HepG2 (cell line): ENCODE results near the gene ARL14EP. TPM values are rescaled to one million over a fixed set of nuclear protein-coding genes. Genes with fewer than 3 reads are reported as not detected.

Experiments
- ATAC-seq: fragments of 200-7000 bp; cut with Tn5 transposase; 3 replicates; pipeline ENCODE4 v1.9.1; 2020; ENCODE audit warnings: mild to moderate bottlenecking, moderate library complexity
- BruUV-seq: library from RNA; stranded (reverse); fragments of 400-500 nt; replicated peaks from 2 replicates; lab custom pipeline; 2021; lab: Mats Ljungman, UMichigan
- CTCF ChIA-PET: fragments of 300-600 bp; formaldehyde crosslinking; extraction: SDS; loops from one replicate; lab custom pipeline; 2021; ENCODE audit warnings: low total read pairs, inconsistent platforms, low intra/inter-chr PET ratio; lab: Yijun Ruan, JAX
- POLR2A ChIA-PET: fragments of 350-600 bp; sonication (Branson Sonifier 250); formaldehyde crosslinking; loops from one replicate; lab custom pipeline; 2020; ENCODE audit warnings: antibody characterized with exemption, inconsistent platforms; lab: Yijun Ruan, JAX
- DNase-seq: peaks from one replicate; pipeline ENCODE4 v3.0.0-alpha.2; 2015; ENCODE audit warnings: low spot score
- FAIRE-seq: peaks from 3 replicates; lab custom pipeline; 2011; peaks lifted over from hg19 to GRCh38; lab: Jason Lieb, UNC
- H2AFZ ChIP-seq: one replicate; pipeline ENCODE4 v1.6.1; 2011; ENCODE audit warnings: low read length, inconsistent platforms
- H3K27ac ChIP-seq: fragments of 300-600 bp; 3 replicates; pipeline ENCODE4 v1.8.0; 2011; ENCODE audit warnings: mixed run types, mild to moderate bottlenecking, mixed read lengths, low read length, inconsistent platforms; ENCODE audit not compliant: insufficient read depth; ENCODE audit errors: extremely low read length
- H3K27me3 ChIP-seq, 2 experiments: fragments of 200-600 bp in 1 of 2; 2 replicates in 1 of 2; 3 replicates in 1 of 2; pipeline versions ENCODE4 v1.6.0 to v1.8.0; 2011; ENCODE audit warnings: low read length in 2 of 2, mild to moderate bottlenecking in 2 of 2, moderate library complexity in 2 of 2, inconsistent platforms in 1 of 2; ENCODE audit not compliant: insufficient read depth in 2 of 2, control insufficient read depth in 1 of 2
- H3K36me3 ChIP-seq, 2 experiments: fragments of 200-600 bp in 1 of 2; replicated peaks in 1 of 2; 2 replicates in 1 of 2; 3 replicates in 1 of 2; pipeline versions ENCODE4 v1.5.1 to v1.8.0; 2011; ENCODE audit warnings: low read length in 2 of 2, inconsistent platforms in 1 of 2; ENCODE audit not compliant: insufficient read depth in 2 of 2, control insufficient read depth in 1 of 2
- H3K4me1 ChIP-seq: 2 replicates; pipeline ENCODE4 v1.5.1; 2012; ENCODE audit warnings: low read length, inconsistent platforms; ENCODE audit not compliant: insufficient read depth
- H3K4me2 ChIP-seq: 2 replicates; pipeline ENCODE4 v1.6.0; 2011; ENCODE audit warnings: low read depth, low read length, inconsistent platforms
- H3K4me3 ChIP-seq, 3 experiments: fragments of 200-600 bp in 1 of 3; sonication (generic), shearing (Covaris generic) in 1 of 3; replicated peaks in 1 of 3; 2 replicates each; pipeline ENCODE4 v1.5.1; 2011 to 2016; ENCODE audit warnings: low read length in 3 of 3, inconsistent platforms in 2 of 3, low read depth in 2 of 3, mild to moderate bottlenecking in 2 of 3, control low read depth in 1 of 3, mixed read lengths in 1 of 3; ENCODE audit not compliant: insufficient read depth in 1 of 3
- H3K79me2 ChIP-seq: one replicate; pipeline ENCODE4 v1.6.1; 2011; ENCODE audit warnings: low read length, inconsistent platforms; ENCODE audit not compliant: insufficient read depth
- H3K9ac ChIP-seq: 2 replicates; pipeline ENCODE4 v1.6.0; 2011; ENCODE audit warnings: mild to moderate bottlenecking, low read depth, low read length, inconsistent platforms; ENCODE audit not compliant: insufficient read depth
- H3K9me3 ChIP-seq: 2 replicates; pipeline ENCODE4 v1.5.1; 2012; ENCODE audit warnings: mild to moderate bottlenecking, low read length
- H4K20me1 ChIP-seq: 2 replicates; pipeline ENCODE4 v1.6.0; 2011; ENCODE audit warnings: inconsistent platforms, mild to moderate bottlenecking, low read length, moderate library complexity; ENCODE audit not compliant: insufficient read depth
- BCLAF1 ChIP-seq: fragments of 450-650 bp; IDR thresholded peaks from 2 replicates; pipeline ENCODE4 v1.6.1; 2017; ENCODE audit warnings: mild to moderate bottlenecking
- GTF2F1 ChIP-seq: fragments of 150-350 bp; IDR thresholded peaks from 2 replicates; pipeline ENCODE4 v1.6.1; 2014; ENCODE audit warnings: low read length
- JUNB ChIP-seq: sonication (generic); formaldehyde crosslinking; IDR thresholded peaks from 2 replicates; pipeline ENCODE4 v1.8.0; 2022; ENCODE audit warnings: missing genetic modification reagents, mild to moderate bottlenecking, borderline replicate concordance
- MYC ChIP-seq: sonication (generic); formaldehyde crosslinking; IDR thresholded peaks from 2 replicates; pipeline ENCODE4 v1.9.0; 2021; ENCODE audit warnings: missing genetic modification reagents, borderline replicate concordance
- REST ChIP-seq, 2 experiments: IDR thresholded peaks; 2 replicates each; pipeline ENCODE4 v1.6.1; 2011 to 2012; ENCODE audit warnings: low read length in 2 of 2, borderline replicate concordance in 1 of 2, low read depth in 1 of 2, mild to moderate bottlenecking in 1 of 2, moderate library complexity in 1 of 2
- SALL2 ChIP-seq: sonication (generic); formaldehyde crosslinking; IDR thresholded peaks from 2 replicates; pipeline ENCODE4 v1.8.1; 2023; ENCODE audit warnings: mild to moderate bottlenecking, missing genetic modification reagents, inconsistent platforms
- SMARCE1 ChIP-seq: fragments of 450-650 bp; IDR thresholded peaks from 2 replicates; pipeline ENCODE4 v1.6.1; 2017; ENCODE audit warnings: borderline replicate concordance
- SRF ChIP-seq: IDR thresholded peaks from 2 replicates; pipeline ENCODE4 v1.6.1; 2011; ENCODE audit warnings: mild to moderate bottlenecking, low read depth, low read length, moderate library complexity
- ZFX ChIP-seq: sonication (generic); formaldehyde crosslinking; IDR thresholded peaks from 2 replicates; pipeline ENCODE4 v1.4.0; 2020; ENCODE audit warnings: mild to moderate bottlenecking, low read depth, missing genetic modification reagents, moderate library complexity
- WGBS: methylation state at CpG from one replicate; pipeline ENCODE4 v1.1.6; 2017; ENCODE audit warnings: low lambda C conversion rate; 5-methylcytosine and 5-hydroxymethylcytosine counted together
- in situ Hi-C: cut with HindIII; loops from 2 replicates; pipeline ENCODE4 v1.10.0; 2017; ENCODE audit warnings: low pct_unique_long_range_greater_than_20kb; ENCODE audit not compliant: extremely low pct_ligation_motif_present
- intact Hi-C: fragments of 100-400 bp; cut with micrococcal nuclease; formaldehyde crosslinking; loops from one replicate; pipeline ENCODE4 v1.10.0; 2022; ENCODE audit not compliant: unreplicated experiment
- polyA plus RNA-seq, 8 experiments: library from polyadenylated mRNA; depleted of rRNA in 3 of 8; stranded (reverse) in 7 of 8; unstranded in 1 of 8; fragments of >200 nt; fragmentation: Illumina TruSeq in 4 of 8; extraction: Trizol in 4 of 8; gene quantifications; 2 replicates each; pipeline versions ENCODE4 v1.2.1 to v1.2.3, GENCODE V29; 2011 to 2016; ENCODE audit warnings: low read depth in 4 of 8, missing spikeins in 1 of 8, mixed read lengths in 1 of 8; ENCODE audit not compliant: insufficient read depth in 1 of 8
- total RNA-seq, 5 experiments: library from RNA; depleted of rRNA; stranded (reverse); fragments of >200 nt; fragmentation: Illumina TruSeq; extraction: Trizol; gene quantifications; 2 replicates each; pipeline ENCODE4 v1.2.3, GENCODE V29; 2016; ENCODE audit warnings: low read depth in 1 of 5

Gene ARL14EP
- total and polyA plus RNA-seq, 2 of the 13 experiments (the other 11 are each of a cell fraction or from before 2014, with no cell fraction given) = 9.8 to 15.4 TPM

- H3K27me3 ChIP-seq = peaks cover 0 to 11% of the 10 kb centered on the region in 2 experiments; a peak in 1 of 5 replicates
- ChIA-PET CTCF (no interaction called here), POLR2A (no interaction called here)
- no TSS peak for BruUV-seq
- WGBS = 0% methylated on average over 2 of the region's 2 CpGs
- no peaks in the 10 kb centered on the region for H4K20me1 ChIP-seq
- ATAC-seq = no peak
- H3K9me3 ChIP-seq = no peaks in the 10 kb centered on the region
- no peak overlapping the region for H2AFZ ChIP-seq
- DNase-seq = no peak
- H3K36me3 ChIP-seq = no peaks in the 10 kb centered on the region
- no peak for FAIRE-seq
- in situ Hi-C loops = no loop called here
- TF ChIP-seq SALL2 (no peak), REST (IDR thresholded peaks at IDR 0.05; ENCODE audit: borderline replicate concordance in 1 of 2, low read depth in 1 of 2, low read length in 2 of 2) (no peak), JUNB (CRISPR knock-in tag) (no peak), GTF2F1 (no peak), SMARCE1 (no peak), ZFX (CRISPR knock-in tag) (no peak), MYC (CRISPR knock-in tag) (no peak), SRF (no peak), BCLAF1 (no peak)
- H3K27ac ChIP-seq = no peak overlapping the region
- no peaks in the 10 kb centered on the region for H3K79me2 ChIP-seq
- no peak overlapping the region for H3K4me3 ChIP-seq
- no peak overlapping the region for H3K9ac ChIP-seq
- peaks cover 2% of the 10 kb centered on the region for H3K4me1 ChIP-seq
- intact Hi-C loops = no loop called here
- H3K4me2 ChIP-seq = no peak overlapping the region
These were observed 5.9 kb upstream of the ARL14EP start for GRCh38 chr11:30317030-30317429.
